HepG2 (cell line): ENCODE measurements around the gene LAMC3. TPM values are rescaled to one million over a fixed set of nuclear protein-coding genes. Genes with fewer than 3 reads are reported as not detected.

Experiments
- ATAC-seq: fragments of 200-7000 bp; cut with Tn5 transposase; 3 replicates; pipeline ENCODE4 v1.9.1; 2020; ENCODE audit warnings: mild to moderate bottlenecking, moderate library complexity
- BruUV-seq: library from RNA; stranded (reverse); fragments of 400-500 nt; replicated peaks from 2 replicates; lab custom pipeline; 2021; lab: Mats Ljungman, UMichigan
- CTCF ChIA-PET: fragments of 300-600 bp; formaldehyde crosslinking; extraction: SDS; loops from one replicate; lab custom pipeline; 2021; ENCODE audit warnings: low total read pairs, inconsistent platforms, low intra/inter-chr PET ratio; lab: Yijun Ruan, JAX
- POLR2A ChIA-PET: fragments of 350-600 bp; sonication (Branson Sonifier 250); formaldehyde crosslinking; loops from one replicate; lab custom pipeline; 2020; ENCODE audit warnings: antibody characterized with exemption, inconsistent platforms; lab: Yijun Ruan, JAX
- DNase-seq: peaks from one replicate; pipeline ENCODE4 v3.0.0-alpha.2; 2015; ENCODE audit warnings: low spot score
- FAIRE-seq: peaks from 3 replicates; lab custom pipeline; 2011; peaks lifted over from hg19 to GRCh38; lab: Jason Lieb, UNC
- H2AFZ ChIP-seq: one replicate; pipeline ENCODE4 v1.6.1; 2011; ENCODE audit warnings: low read length, inconsistent platforms
- H3K27ac ChIP-seq: fragments of 300-600 bp; 3 replicates; pipeline ENCODE4 v1.8.0; 2011; ENCODE audit warnings: mixed run types, mild to moderate bottlenecking, mixed read lengths, low read length, inconsistent platforms; ENCODE audit not compliant: insufficient read depth; ENCODE audit errors: extremely low read length
- H3K27me3 ChIP-seq, 2 experiments: fragments of 200-600 bp in 1 of 2; 2 replicates in 1 of 2; 3 replicates in 1 of 2; pipeline versions ENCODE4 v1.6.0 to v1.8.0; 2011; ENCODE audit warnings: low read length in 2 of 2, mild to moderate bottlenecking in 2 of 2, moderate library complexity in 2 of 2, inconsistent platforms in 1 of 2; ENCODE audit not compliant: insufficient read depth in 2 of 2, control insufficient read depth in 1 of 2
- H3K36me3 ChIP-seq, 2 experiments: fragments of 200-600 bp in 1 of 2; replicated peaks in 1 of 2; 2 replicates in 1 of 2; 3 replicates in 1 of 2; pipeline versions ENCODE4 v1.5.1 to v1.8.0; 2011; ENCODE audit warnings: low read length in 2 of 2, inconsistent platforms in 1 of 2; ENCODE audit not compliant: insufficient read depth in 2 of 2, control insufficient read depth in 1 of 2
- H3K4me1 ChIP-seq: 2 replicates; pipeline ENCODE4 v1.5.1; 2012; ENCODE audit warnings: low read length, inconsistent platforms; ENCODE audit not compliant: insufficient read depth
- H3K4me2 ChIP-seq: 2 replicates; pipeline ENCODE4 v1.6.0; 2011; ENCODE audit warnings: low read depth, low read length, inconsistent platforms
- H3K4me3 ChIP-seq, 3 experiments: fragments of 200-600 bp in 1 of 3; sonication (generic), shearing (Covaris generic) in 1 of 3; replicated peaks in 1 of 3; 2 replicates each; pipeline ENCODE4 v1.5.1; 2011 to 2016; ENCODE audit warnings: low read length in 3 of 3, inconsistent platforms in 2 of 3, low read depth in 2 of 3, mild to moderate bottlenecking in 2 of 3, control low read depth in 1 of 3, mixed read lengths in 1 of 3; ENCODE audit not compliant: insufficient read depth in 1 of 3
- H3K79me2 ChIP-seq: one replicate; pipeline ENCODE4 v1.6.1; 2011; ENCODE audit warnings: low read length, inconsistent platforms; ENCODE audit not compliant: insufficient read depth
- H3K9ac ChIP-seq: 2 replicates; pipeline ENCODE4 v1.6.0; 2011; ENCODE audit warnings: mild to moderate bottlenecking, low read depth, low read length, inconsistent platforms; ENCODE audit not compliant: insufficient read depth
- H3K9me3 ChIP-seq: 2 replicates; pipeline ENCODE4 v1.5.1; 2012; ENCODE audit warnings: mild to moderate bottlenecking, low read length
- H4K20me1 ChIP-seq: 2 replicates; pipeline ENCODE4 v1.6.0; 2011; ENCODE audit warnings: inconsistent platforms, mild to moderate bottlenecking, low read length, moderate library complexity; ENCODE audit not compliant: insufficient read depth
- HOXD1 ChIP-seq: sonication (generic); formaldehyde crosslinking; IDR thresholded peaks from 2 replicates; pipeline ENCODE4 v1.5.0; 2020; ENCODE audit warnings: missing genetic modification reagents
- MED8 ChIP-seq: sonication (generic); formaldehyde crosslinking; IDR thresholded peaks from 2 replicates; pipeline ENCODE4 v1.8.1; 2023; ENCODE audit warnings: mild to moderate bottlenecking, missing genetic modification reagents; ENCODE audit not compliant: insufficient replicate concordance
- PCBP1 ChIP-seq: fragments of 200-400 bp; formaldehyde crosslinking; IDR thresholded peaks from 2 replicates; pipeline ENCODE4 v1.6.1; 2017; ENCODE audit warnings: mild to moderate bottlenecking, low read depth, low read length, borderline replicate concordance
- SRSF9 ChIP-seq: fragments of 200-400 bp; formaldehyde crosslinking; IDR thresholded peaks from 2 replicates; pipeline ENCODE4 v1.6.1; 2018; ENCODE audit warnings: borderline replicate concordance, mild to moderate bottlenecking, low read depth, low read length; ENCODE audit not compliant: insufficient read depth, poor library complexity, severe bottlenecking
- SYNCRIP ChIP-seq: fragments of 200-400 bp; formaldehyde crosslinking; IDR thresholded peaks from 2 replicates; pipeline ENCODE4 v1.6.1; 2018; ENCODE audit warnings: mild to moderate bottlenecking, low read depth, low read length; ENCODE audit not compliant: insufficient read depth
- TAF15 ChIP-seq: fragments of 200-400 bp; formaldehyde crosslinking; IDR thresholded peaks from one replicate; pipeline ENCODE4 v1.6.1; 2018; ENCODE audit warnings: mild to moderate bottlenecking, low read depth, low read length; ENCODE audit not compliant: poor library complexity, severe bottlenecking
- U2AF2 ChIP-seq: fragments of 200-400 bp; formaldehyde crosslinking; IDR thresholded peaks from 2 replicates; pipeline ENCODE4 v1.6.1; 2017; ENCODE audit warnings: low read depth, mild to moderate bottlenecking, low read length
- YEATS2 ChIP-seq: sonication (generic); formaldehyde crosslinking; IDR thresholded peaks from 2 replicates; pipeline ENCODE4 v1.4.0; 2020; ENCODE audit warnings: missing genetic modification reagents, borderline replicate concordance
- ZFP41 ChIP-seq: sonication (generic); formaldehyde crosslinking; IDR thresholded peaks from 2 replicates; pipeline ENCODE4 v1.4.0; 2020; ENCODE audit warnings: mild to moderate bottlenecking, missing genetic modification reagents, borderline replicate concordance
- ZNF17 ChIP-seq: sonication (generic); formaldehyde crosslinking; IDR thresholded peaks from 2 replicates; pipeline ENCODE4 v1.5.0; 2020; ENCODE audit warnings: mild to moderate bottlenecking, missing genetic modification reagents
- ZNF207 ChIP-seq: fragments of 450-650 bp; IDR thresholded peaks from 2 replicates; pipeline ENCODE4 v1.6.1; 2016; ENCODE audit warnings: antibody characterized with exemption, borderline replicate concordance
- ZNF747 ChIP-seq: sonication (generic); formaldehyde crosslinking; IDR thresholded peaks from 2 replicates; pipeline ENCODE4 v1.8.1; 2023; ENCODE audit warnings: missing genetic modification reagents, mild to moderate bottlenecking, borderline replicate concordance
- WGBS: methylation state at CpG from one replicate; pipeline ENCODE4 v1.1.6; 2017; ENCODE audit warnings: low lambda C conversion rate; 5-methylcytosine and 5-hydroxymethylcytosine counted together
- in situ Hi-C: cut with HindIII; loops from 2 replicates; pipeline ENCODE4 v1.10.0; 2017; ENCODE audit warnings: low pct_unique_long_range_greater_than_20kb; ENCODE audit not compliant: extremely low pct_ligation_motif_present
- intact Hi-C: fragments of 100-400 bp; cut with micrococcal nuclease; formaldehyde crosslinking; loops from one replicate; pipeline ENCODE4 v1.10.0; 2022; ENCODE audit not compliant: unreplicated experiment
- polyA plus RNA-seq, 8 experiments: library from polyadenylated mRNA; depleted of rRNA in 3 of 8; stranded (reverse) in 7 of 8; unstranded in 1 of 8; fragments of >200 nt; fragmentation: Illumina TruSeq in 4 of 8; extraction: Trizol in 4 of 8; gene quantifications; 2 replicates each; pipeline versions ENCODE4 v1.2.1 to v1.2.3, GENCODE V29; 2011 to 2016; ENCODE audit warnings: low read depth in 4 of 8, missing spikeins in 1 of 8, mixed read lengths in 1 of 8; ENCODE audit not compliant: insufficient read depth in 1 of 8
- total RNA-seq, 5 experiments: library from RNA; depleted of rRNA; stranded (reverse); fragments of >200 nt; fragmentation: Illumina TruSeq; extraction: Trizol; gene quantifications; 2 replicates each; pipeline ENCODE4 v1.2.3, GENCODE V29; 2016; ENCODE audit warnings: low read depth in 1 of 5
- TF ChIP-seq, protein P1 (sequence below): sonication (generic); formaldehyde crosslinking; IDR thresholded peaks from 2 replicates; pipeline ENCODE4 v1.5.0; 2020; ENCODE audit warnings: mild to moderate bottlenecking, missing genetic modification reagents, borderline replicate concordance
- TF ChIP-seq, protein P2 (sequence below): sonication (generic); formaldehyde crosslinking; IDR thresholded peaks from 2 replicates; pipeline ENCODE4 v1.4.0; 2020; ENCODE audit warnings: missing genetic modification reagents, borderline replicate concordance
- TF ChIP-seq, protein P3 (sequence below): IDR thresholded peaks from 2 replicates; pipeline ENCODE4 v1.6.1; 2012; ENCODE audit warnings: low read length, improper control_type of control experiment

LAMC3 gene
- total and polyA plus RNA-seq, 2 of the 13 experiments (the other 11 are each of a cell fraction or from before 2014, with no cell fraction given): 0.07 to 0.57 TPM

DNA sequence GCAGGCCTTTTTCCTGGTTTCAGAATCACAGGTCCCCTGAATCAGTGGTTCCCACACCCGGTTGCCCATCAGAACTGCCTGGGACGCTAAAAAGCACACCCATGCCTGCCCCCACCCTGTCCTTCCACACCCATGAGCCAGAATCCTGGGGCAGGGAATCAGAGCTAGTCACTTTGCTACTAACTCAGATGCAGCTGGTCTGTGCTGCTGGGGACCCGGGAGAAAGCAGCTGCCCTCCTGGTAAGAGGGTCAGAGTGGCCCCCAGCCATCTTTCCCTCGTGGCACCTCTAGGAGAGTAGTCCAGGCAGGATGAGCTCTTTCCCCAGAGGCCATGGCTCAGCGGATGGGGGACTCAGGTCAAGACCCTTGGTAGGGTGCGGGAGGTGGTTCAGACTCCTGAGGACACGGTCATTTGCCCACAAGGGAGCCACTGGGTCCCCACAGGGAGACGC, 105.1 kb downstream of the LAMC3 start:
- Histone ChIP-seq H3K36me3 (peaks cover 0 to 1% of the 10 kb centered on the region in 2 experiments; a peak in 1 of 5 replicates), H3K9me3 (no peaks in the 10 kb centered on the region), H4K20me1 (no peaks in the 10 kb centered on the region), H3K4me3 (no peak overlapping the region), H3K79me2 (no peaks in the 10 kb centered on the region), H3K9ac (no peak overlapping the region), H3K4me1 (peaks cover 17% of the 10 kb centered on the region), H2AFZ (no peak overlapping the region), H3K27ac (no peak overlapping the region), H3K4me2 (no peak overlapping the region), H3K27me3 (peaks cover 0 to 3% of the 10 kb centered on the region in 2 experiments; a peak in 1 of 5 replicates)
- FAIRE-seq (no peak), ATAC-seq (no peak), DNase-seq (no peak)
- ChIA-PET POLR2A (no interaction called here), CTCF (no interaction called here)
- in situ Hi-C loops (no loop called here), intact Hi-C loops (no loop called here)
- 88% methylated on average over 6 of the region's 8 CpGs for WGBS
- no TSS peak for BruUV-seq
- no peak for TF ChIP-seq PCBP1
- no peak for TF ChIP-seq YEATS2 (CRISPR knock-in tag)
- TF ChIP-seq SRSF9: no peak
- no peak for TF ChIP-seq SYNCRIP
- TF ChIP-seq, protein P1, sequence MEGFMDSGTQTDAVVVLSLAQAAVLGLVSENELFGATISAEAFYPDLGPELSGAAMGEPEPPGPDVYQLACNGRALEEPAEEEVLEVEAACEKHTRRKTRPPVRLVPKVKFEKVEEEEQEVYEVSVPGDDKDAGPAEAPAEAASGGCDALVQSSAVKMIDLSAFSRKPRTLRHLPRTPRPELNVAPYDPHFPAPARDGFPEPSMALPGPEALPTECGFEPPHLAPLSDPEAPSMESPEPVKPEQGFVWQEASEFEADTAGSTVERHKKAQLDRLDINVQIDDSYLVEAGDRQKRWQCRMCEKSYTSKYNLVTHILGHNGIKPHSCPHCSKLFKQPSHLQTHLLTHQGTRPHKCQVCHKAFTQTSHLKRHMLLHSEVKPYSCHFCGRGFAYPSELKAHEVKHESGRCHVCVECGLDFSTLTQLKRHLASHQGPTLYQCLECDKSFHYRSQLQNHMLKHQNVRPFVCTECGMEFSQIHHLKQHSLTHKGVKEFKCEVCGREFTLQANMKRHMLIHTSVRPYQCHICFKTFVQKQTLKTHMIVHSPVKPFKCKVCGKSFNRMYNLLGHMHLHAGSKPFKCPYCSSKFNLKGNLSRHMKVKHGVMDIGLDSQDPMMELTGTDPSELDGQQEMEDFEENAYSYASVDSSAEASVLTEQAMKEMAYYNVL (CRISPR knock-in tag): no peak
- TF ChIP-seq ZNF17: no peak
- TF ChIP-seq, protein P2, sequence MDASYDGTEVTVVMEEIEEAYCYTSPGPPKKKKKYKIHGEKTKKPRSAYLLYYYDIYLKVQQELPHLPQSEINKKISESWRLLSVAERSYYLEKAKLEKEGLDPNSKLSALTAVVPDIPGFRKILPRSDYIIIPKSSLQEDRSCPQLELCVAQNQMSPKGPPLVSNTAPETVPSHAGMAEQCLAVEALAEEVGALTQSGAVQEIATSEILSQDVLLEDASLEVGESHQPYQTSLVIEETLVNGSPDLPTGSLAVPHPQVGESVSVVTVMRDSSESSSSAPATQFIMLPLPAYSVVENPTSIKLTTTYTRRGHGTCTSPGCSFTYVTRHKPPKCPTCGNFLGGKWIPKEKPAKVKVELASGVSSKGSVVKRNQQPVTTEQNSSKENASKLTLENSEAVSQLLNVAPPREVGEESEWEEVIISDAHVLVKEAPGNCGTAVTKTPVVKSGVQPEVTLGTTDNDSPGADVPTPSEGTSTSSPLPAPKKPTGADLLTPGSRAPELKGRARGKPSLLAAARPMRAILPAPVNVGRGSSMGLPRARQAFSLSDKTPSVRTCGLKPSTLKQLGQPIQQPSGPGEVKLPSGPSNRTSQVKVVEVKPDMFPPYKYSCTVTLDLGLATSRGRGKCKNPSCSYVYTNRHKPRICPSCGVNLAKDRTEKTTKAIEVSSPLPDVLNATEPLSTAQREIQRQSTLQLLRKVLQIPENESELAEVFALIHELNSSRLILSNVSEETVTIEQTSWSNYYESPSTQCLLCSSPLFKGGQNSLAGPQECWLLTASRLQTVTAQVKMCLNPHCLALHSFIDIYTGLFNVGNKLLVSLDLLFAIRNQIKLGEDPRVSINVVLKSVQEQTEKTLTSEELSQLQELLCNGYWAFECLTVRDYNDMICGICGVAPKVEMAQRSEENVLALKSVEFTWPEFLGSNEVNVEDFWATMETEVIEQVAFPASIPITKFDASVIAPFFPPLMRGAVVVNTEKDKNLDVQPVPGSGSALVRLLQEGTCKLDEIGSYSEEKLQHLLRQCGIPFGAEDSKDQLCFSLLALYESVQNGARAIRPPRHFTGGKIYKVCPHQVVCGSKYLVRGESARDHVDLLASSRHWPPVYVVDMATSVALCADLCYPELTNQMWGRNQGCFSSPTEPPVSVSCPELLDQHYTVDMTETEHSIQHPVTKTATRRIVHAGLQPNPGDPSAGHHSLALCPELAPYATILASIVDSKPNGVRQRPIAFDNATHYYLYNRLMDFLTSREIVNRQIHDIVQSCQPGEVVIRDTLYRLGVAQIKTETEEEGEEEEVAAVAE (CRISPR knock-in tag): no peak
- TF ChIP-seq, protein P3, sequence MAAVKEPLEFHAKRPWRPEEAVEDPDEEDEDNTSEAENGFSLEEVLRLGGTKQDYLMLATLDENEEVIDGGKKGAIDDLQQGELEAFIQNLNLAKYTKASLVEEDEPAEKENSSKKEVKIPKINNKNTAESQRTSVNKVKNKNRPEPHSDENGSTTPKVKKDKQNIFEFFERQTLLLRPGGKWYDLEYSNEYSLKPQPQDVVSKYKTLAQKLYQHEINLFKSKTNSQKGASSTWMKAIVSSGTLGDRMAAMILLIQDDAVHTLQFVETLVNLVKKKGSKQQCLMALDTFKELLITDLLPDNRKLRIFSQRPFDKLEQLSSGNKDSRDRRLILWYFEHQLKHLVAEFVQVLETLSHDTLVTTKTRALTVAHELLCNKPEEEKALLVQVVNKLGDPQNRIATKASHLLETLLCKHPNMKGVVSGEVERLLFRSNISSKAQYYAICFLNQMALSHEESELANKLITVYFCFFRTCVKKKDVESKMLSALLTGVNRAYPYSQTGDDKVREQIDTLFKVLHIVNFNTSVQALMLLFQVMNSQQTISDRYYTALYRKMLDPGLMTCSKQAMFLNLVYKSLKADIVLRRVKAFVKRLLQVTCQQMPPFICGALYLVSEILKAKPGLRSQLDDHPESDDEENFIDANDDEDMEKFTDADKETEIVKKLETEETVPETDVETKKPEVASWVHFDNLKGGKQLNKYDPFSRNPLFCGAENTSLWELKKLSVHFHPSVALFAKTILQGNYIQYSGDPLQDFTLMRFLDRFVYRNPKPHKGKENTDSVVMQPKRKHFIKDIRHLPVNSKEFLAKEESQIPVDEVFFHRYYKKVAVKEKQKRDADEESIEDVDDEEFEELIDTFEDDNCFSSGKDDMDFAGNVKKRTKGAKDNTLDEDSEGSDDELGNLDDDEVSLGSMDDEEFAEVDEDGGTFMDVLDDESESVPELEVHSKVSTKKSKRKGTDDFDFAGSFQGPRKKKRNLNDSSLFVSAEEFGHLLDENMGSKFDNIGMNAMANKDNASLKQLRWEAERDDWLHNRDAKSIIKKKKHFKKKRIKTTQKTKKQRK: no peak
- TF ChIP-seq MED8 (CRISPR knock-in tag): no peak
- TF ChIP-seq TAF15: no peak
- no peak for TF ChIP-seq HOXD1 (CRISPR knock-in tag)
- no peak for TF ChIP-seq ZNF207
- TF ChIP-seq U2AF2: no peak
- no peak for TF ChIP-seq ZNF747 (CRISPR knock-in tag)
- TF ChIP-seq ZFP41 (CRISPR knock-in tag): no peak
